ENCODE measurements around the gene CDKN2D.

The CDKN2D gene

DNA sequence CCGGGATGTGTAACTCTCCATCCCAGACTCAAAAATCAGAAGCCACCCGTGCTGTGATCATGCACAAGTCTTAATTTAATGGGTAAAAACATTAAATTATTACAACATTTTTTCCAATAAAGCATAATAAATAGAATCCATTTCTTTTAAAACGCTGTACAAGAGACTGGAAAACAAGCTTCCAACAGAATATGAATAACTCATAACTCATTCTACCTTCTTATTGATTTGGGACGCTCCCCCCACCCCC lies 2.4 kb downstream of the CDKN2D start:
- Histone ChIP-seq H3K4me3 (replicated peaks; ENCODE audit: low read depth, low read length) (peak overlapping the region; percentile 95), H3K27me3 (replicated peaks; ENCODE audit: control insufficient read depth, insufficient read depth, low read length) (no peaks in the 10 kb centered on the region), H3K36me3 (ENCODE audit: control insufficient read depth, insufficient read depth, low read length) (peaks cover 3% of the 10 kb centered on the region)
- DNase-seq (ENCODE audit: extremely low read depth, insufficient read length): no peak
- TF ChIP-seq CTCF (IDR thresholded peaks at IDR 0.05; ENCODE audit: insufficient read depth, low read length, poor library complexity, severe bottlenecking): no peak

DNA sequence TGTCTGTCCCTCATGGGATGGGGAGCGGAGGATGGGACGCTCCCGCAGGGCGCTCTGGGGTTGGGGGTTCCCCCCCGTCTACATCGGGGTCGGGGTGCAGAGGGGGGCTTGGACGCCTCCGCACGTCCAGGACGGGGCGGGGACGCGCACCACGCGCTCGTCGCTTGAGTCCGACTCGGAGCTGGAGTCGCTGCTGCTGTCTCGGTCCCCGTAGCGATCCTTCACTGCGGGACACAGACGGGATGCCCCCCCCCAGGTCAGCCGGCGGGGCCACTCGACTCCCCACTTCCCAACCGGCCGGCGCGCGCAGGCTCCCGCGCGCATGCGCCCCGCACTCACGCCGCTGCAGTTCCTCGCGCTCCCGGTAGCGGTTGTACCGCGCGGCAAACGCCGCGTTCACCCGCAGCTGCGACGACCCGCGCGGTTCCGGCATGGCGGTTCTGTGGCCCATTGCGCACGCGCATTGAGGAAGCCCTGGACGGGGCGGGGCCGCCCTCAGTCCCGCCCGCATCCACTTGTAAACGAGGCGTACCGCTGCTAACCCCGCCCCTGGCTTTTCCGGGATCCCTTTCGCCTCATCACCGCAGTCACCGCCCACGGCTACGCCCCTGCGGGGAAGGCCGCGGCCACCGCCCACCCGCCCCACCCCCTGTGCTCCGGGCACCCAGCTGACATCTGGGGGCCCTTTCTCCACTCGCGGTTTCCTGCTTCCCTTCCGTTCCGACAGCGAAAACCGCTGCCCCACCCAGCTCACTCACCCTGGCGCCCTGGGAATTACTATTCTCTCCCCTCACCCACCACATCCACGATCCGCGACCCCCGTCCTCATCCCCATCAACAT lies 3.0 kb downstream of the CDKN2D start, which contains the start of gene KRI1:
Gene KRI1, minus strand, starts transcription at position 444 of the 841 bp plus-strand sequence. Its CDS starts 11 bp downstream, at position 433.
- Histone ChIP-seq H3K36me3 (ENCODE audit: control insufficient read depth, insufficient read depth, low read length) (peaks cover 5% of the 10 kb centered on the region), H3K4me3 (replicated peaks; ENCODE audit: low read depth, low read length) (peak within 1 kb of the TSS; percentile 95), H3K27me3 (replicated peaks; ENCODE audit: control insufficient read depth, insufficient read depth, low read length) (no peaks in the 10 kb centered on the region)
- DNase-seq (ENCODE audit: extremely low read depth, insufficient read length): peak; percentile 99
- no peak for TF ChIP-seq CTCF (IDR thresholded peaks at IDR 0.05; ENCODE audit: insufficient read depth, low read length, poor library complexity, severe bottlenecking)

- peak; percentile 69 for DNase-seq (ENCODE audit: extremely low read depth, insufficient read length)
Observed at GRCh38 chr19:10565028-10565566, 3.7 kb downstream of the CDKN2D start.

DNA sequence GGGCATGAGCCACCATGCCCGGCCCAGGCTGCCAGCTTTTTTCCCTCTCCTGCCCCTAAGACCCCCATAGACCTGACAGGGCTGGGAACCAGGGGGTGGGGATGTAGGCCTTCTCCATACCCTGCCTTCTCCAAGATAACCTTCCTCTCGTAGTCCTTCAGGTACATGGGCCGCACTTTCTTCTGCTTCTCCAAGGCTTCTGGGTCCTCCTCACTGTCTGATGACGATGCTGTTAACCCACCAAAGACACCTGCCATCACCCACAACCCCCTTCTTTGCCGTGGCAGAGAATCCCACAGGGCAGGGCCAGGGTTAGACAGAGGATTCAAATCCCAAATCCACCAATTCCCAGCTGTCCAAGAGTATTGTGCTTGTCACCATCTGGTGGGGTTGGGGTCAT lies 6.2 kb downstream of the CDKN2D start:
- TF ChIP-seq CTCF (IDR thresholded peaks at IDR 0.05; ENCODE audit: insufficient read depth, low read length, poor library complexity, severe bottlenecking): no peak
- Histone ChIP-seq H3K36me3 (ENCODE audit: control insufficient read depth, insufficient read depth, low read length) (peaks cover 18% of the 10 kb centered on the region), H3K27me3 (replicated peaks; ENCODE audit: control insufficient read depth, insufficient read depth, low read length) (no peaks in the 10 kb centered on the region), H3K4me3 (replicated peaks; ENCODE audit: low read depth, low read length) (no peak overlapping the region)
- DNase-seq (ENCODE audit: extremely low read depth, insufficient read length): no peak

More at GRCh38 chr19:10565028-10565566, 3.7 kb downstream of the CDKN2D start:
- peak overlapping the region; percentile 95 for H3K4me3 ChIP-seq (replicated peaks; ENCODE audit: low read depth, low read length)
- peaks cover 6% of the 10 kb centered on the region for H3K36me3 ChIP-seq (ENCODE audit: control insufficient read depth, insufficient read depth, low read length)
- TF ChIP-seq CTCF (IDR thresholded peaks at IDR 0.05; ENCODE audit: insufficient read depth, low read length, poor library complexity, severe bottlenecking): peak; percentile 55
- no peaks in the 10 kb centered on the region for H3K27me3 ChIP-seq (replicated peaks; ENCODE audit: control insufficient read depth, insufficient read depth, low read length)

DNA sequence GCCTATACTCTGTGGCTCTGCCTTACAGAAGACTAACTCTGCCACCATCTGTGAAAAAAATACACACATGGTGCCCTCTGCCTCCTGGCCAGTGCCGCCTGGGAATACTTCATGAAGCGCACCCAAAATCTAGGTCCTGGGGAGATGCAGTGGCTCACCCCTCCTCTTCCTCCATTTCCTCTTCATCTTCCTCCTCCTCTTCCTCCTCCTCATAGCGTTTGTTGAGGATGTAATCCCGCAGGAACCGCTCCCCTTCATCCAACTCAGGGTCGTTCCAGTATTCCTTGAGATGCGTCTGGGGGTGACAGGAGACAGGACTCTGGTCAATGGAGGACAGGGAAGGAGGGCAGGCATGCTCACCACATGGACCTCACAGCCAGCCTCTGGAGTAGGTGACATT lies 8.6 kb downstream of the CDKN2D start:
- no peak for TF ChIP-seq CTCF (IDR thresholded peaks at IDR 0.05; ENCODE audit: insufficient read depth, low read length, poor library complexity, severe bottlenecking)
- Histone ChIP-seq H3K4me3 (replicated peaks; ENCODE audit: low read depth, low read length) (no peak overlapping the region), H3K36me3 (ENCODE audit: control insufficient read depth, insufficient read depth, low read length) (peaks cover 28% of the 10 kb centered on the region), H3K27me3 (replicated peaks; ENCODE audit: control insufficient read depth, insufficient read depth, low read length) (no peaks in the 10 kb centered on the region)
- no peak for DNase-seq (ENCODE audit: extremely low read depth, insufficient read length)
